ENCODE data around the gene NXF1. TPM values are rescaled to one million over a fixed set of nuclear protein-coding genes. Genes with fewer than 3 reads are reported as not detected.

NXF1 gene
- polyA plus RNA-seq, 1 of the 3 experiments (the other 2 are of a cell fraction) = 59.7 TPM

- no peak for DNase-seq
- H3K9me3 ChIP-seq = no peaks in the 10 kb centered on the region
- H2AFZ ChIP-seq (ENCODE audit: low read depth) = no peak overlapping the region
- ChIA-PET POLR2A (interaction anchor here (9.4 kb wide), 1 partner anchor 12 kb away, joined by 146 read pairs; the partner anchor contains the start of gene WDR74), CTCF (interaction anchor here (1.5 kb wide), 1 partner anchor 66 kb away, joined by 5 read pairs; no protein-coding TSS in a partner anchor)
- no peak overlapping the region for H3K4me3 ChIP-seq (ENCODE audit: low read depth in 2 of 2, low read length in 1 of 2)
- H3K4me1 ChIP-seq (ENCODE audit: control insufficient read depth in 1 of 2, insufficient read depth in 2 of 2, low read depth in 1 of 2, low read length in 1 of 2) = peaks cover 12 to 14% of the 10 kb centered on the region in 2 experiments; a peak in 3 of 4 replicates
- H3K36me3 ChIP-seq (replicated peaks in 1 of 2; ENCODE audit: control insufficient read depth in 1 of 2, insufficient read depth in 2 of 2, low read length in 1 of 2) = peaks cover 34 to 38% of the 10 kb centered on the region in 2 experiments
- TF ChIP-seq TCF12 (IDR thresholded peaks at IDR 0.05) = no peak
- TF ChIP-seq JUND (IDR thresholded peaks at IDR 0.05) = no peak
- no peak for TF ChIP-seq FOXJ3 (CRISPR knock-in tag; IDR thresholded peaks at IDR 0.05)
- TF ChIP-seq USF2 (IDR thresholded peaks at IDR 0.05; ENCODE audit: borderline replicate concordance, low read depth, low read length) = no peak
- TF ChIP-seq TAF1 (IDR thresholded peaks at IDR 0.05; ENCODE audit: borderline replicate concordance, low read depth, low read length) = no peak
- no peak for TF ChIP-seq RCOR1 (IDR thresholded peaks at IDR 0.05; ENCODE audit: low read length)
- no peak for TF ChIP-seq IRF3 (IDR thresholded peaks at IDR 0.05; ENCODE audit: low read depth, low read length)
- TF ChIP-seq MXI1 (IDR thresholded peaks at IDR 0.05; ENCODE audit: low read depth, low read length) = no peak
- TF ChIP-seq MEF2A (IDR thresholded peaks at IDR 0.05; ENCODE audit: borderline replicate concordance, low read depth) = no peak
- TF ChIP-seq FOXM1 (IDR thresholded peaks at IDR 0.05; ENCODE audit: low read depth) = no peak
- no peak for TF ChIP-seq FOSL2 (IDR thresholded peaks at IDR 0.05; ENCODE audit: borderline replicate concordance, low read depth)
- no peak for TF ChIP-seq MAX (IDR thresholded peaks at IDR 0.05; ENCODE audit: low read depth)
- TF ChIP-seq SIN3A (IDR thresholded peaks at IDR 0.05; ENCODE audit: borderline replicate concordance, low read depth, low read length) = no peak
- TF ChIP-seq YY1 (IDR thresholded peaks at IDR 0.05; ENCODE audit: low read depth) = no peak
- no peak for TF ChIP-seq TEAD4 (IDR thresholded peaks at IDR 0.05; ENCODE audit: borderline replicate concordance, insufficient read depth)
- no peak for TF ChIP-seq PBX3 (IDR thresholded peaks at IDR 0.05)
- no peak for TF ChIP-seq CTCF (IDR thresholded peaks at IDR 0.05)
- TF ChIP-seq GATA2 (CRISPR knock-in tag; IDR thresholded peaks at IDR 0.05) = no peak
- no peak; the same call in 1 of the 2 replicates for TF ChIP-seq POLR2AphosphoS5 (IDR thresholded peaks at IDR 0.05; ENCODE audit: low read depth, low read length)
- no peaks in the 10 kb centered on the region for H3K9me2 ChIP-seq
- no peaks in the 10 kb centered on the region for H3K27me3 ChIP-seq (ENCODE audit: insufficient read depth)
- peaks cover 46% of the 10 kb centered on the region for H3K79me2 ChIP-seq (ENCODE audit: insufficient read depth)
- peaks cover 53% of the 10 kb centered on the region for H3F3A ChIP-seq (replicated peaks; ENCODE audit: insufficient read depth)
- peak overlapping the region; percentile 92; the same call in 1 of the 2 replicates for H3K9ac ChIP-seq
- H3K27ac ChIP-seq (ENCODE audit: low read depth in 2 of 2, low read length in 1 of 2) = peak overlapping the region in 1 of 2 experiments; percentile 17; a peak in 1 of 4 replicates
- H4K20me1 ChIP-seq (ENCODE audit: insufficient read depth) = peaks cover 39% of the 10 kb centered on the region
- H3K4me2 ChIP-seq = peak overlapping the region; percentile 84
Measured at GRCh38 chr11:62852523-62853188, 47.4 kb upstream of the NXF1 start.

All from SK-N-SH (cell line).